ENCODE measurements around the gene KCTD20. TPM values are rescaled to one million over a fixed set of nuclear protein-coding genes. Genes with fewer than 3 reads are reported as not detected.

Gene KCTD20
- total and polyA plus RNA-seq, 2 of the 13 experiments (the other 11 are each of a cell fraction or from before 2014, with no cell fraction given) = 52.7 to 67.1 TPM

DNA sequence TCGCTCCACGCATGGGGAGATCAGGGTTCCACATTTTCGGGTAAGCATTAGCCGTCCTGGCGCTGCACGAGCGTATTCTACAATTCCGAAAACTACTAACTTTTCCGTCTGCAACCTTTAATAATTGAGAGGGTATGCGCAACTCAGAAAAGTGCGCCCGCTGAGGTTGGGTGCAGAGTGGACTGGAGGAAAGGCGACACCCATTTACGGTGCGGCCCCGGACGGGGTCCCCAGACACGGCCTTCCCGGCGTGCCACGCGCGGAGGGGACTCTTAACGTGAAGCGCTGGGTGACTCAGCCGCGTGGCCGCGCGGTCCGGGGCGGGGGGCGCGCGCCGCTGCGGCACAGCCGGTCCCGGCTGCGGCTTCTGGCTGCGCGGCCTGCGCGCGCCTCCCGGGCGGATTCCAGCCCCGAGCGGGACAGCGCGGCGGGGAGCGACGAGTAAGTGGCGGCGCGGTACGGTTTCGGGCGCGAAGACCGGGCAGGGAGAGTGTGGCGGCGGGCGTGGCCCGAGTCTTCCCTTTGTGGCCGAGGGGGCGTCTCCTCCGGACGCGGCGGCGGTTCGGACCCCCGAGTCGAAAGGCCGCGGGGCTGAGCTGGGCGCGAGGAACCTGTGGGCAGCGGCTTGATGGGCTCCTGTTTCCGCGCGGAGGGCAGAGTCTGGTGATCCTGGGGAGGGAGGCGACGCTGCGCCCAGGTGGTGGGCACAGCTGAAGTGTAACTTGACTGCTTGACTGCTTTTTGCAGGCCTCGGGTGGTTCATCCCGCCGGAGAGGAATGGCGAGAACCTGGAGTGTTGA, at the start of gene KCTD20, which contains the start of gene PXT1 (continued):
- TF ChIP-seq ZNF747 (CRISPR knock-in tag; IDR thresholded peaks at IDR 0.05; ENCODE audit: borderline replicate concordance) (peak; percentile 76; the same call in 1 of the 2 replicates), SMC3 (IDR thresholded peaks at IDR 0.05; ENCODE audit: low read length) (no peak), AHR (CRISPR knock-in tag; IDR thresholded peaks at IDR 0.05) (no peak), ZNF354B (CRISPR knock-in tag; IDR thresholded peaks at IDR 0.05) (no peak), ARHGAP35 (CRISPR knock-in tag; IDR thresholded peaks at IDR 0.05; ENCODE audit: borderline replicate concordance) (peak; percentile 90), FOXM1 (CRISPR knock-in tag; IDR thresholded peaks at IDR 0.05) (no peak; the same call in 1 of the 2 replicates), ZNF292 (CRISPR knock-in tag; IDR thresholded peaks at IDR 0.05; ENCODE audit: borderline replicate concordance, low read depth) (no peak), ARNTL (CRISPR knock-in tag; IDR thresholded peaks at IDR 0.05) (no peak; the same call in none of the 2 replicates), KLF15 (CRISPR knock-in tag; IDR thresholded peaks at IDR 0.05; ENCODE audit: borderline replicate concordance) (no peak), SOX6 (IDR thresholded peaks at IDR 0.05) (no peak), SOX6 (CRISPR knock-in tag; IDR thresholded peaks at IDR 0.05) (peak; percentile 55), ELF1 (CRISPR knock-in tag; IDR thresholded peaks at IDR 0.05) (peak; percentile 60; the same call in 1 of the 2 replicates), ONECUT2 (CRISPR knock-in tag; IDR thresholded peaks at IDR 0.05) (peak; percentile 15; the same call in 1 of the 2 replicates), PHF21A (CRISPR knock-in tag; IDR thresholded peaks at IDR 0.05) (peak; percentile 70; the same call in 1 of the 2 replicates), TBX3 (IDR thresholded peaks at IDR 0.05; ENCODE audit: borderline replicate concordance) (no peak), RERE (CRISPR knock-in tag; IDR thresholded peaks at IDR 0.05; ENCODE audit: low read depth) (no peak)
- TF ChIP-seq, protein P1, sequence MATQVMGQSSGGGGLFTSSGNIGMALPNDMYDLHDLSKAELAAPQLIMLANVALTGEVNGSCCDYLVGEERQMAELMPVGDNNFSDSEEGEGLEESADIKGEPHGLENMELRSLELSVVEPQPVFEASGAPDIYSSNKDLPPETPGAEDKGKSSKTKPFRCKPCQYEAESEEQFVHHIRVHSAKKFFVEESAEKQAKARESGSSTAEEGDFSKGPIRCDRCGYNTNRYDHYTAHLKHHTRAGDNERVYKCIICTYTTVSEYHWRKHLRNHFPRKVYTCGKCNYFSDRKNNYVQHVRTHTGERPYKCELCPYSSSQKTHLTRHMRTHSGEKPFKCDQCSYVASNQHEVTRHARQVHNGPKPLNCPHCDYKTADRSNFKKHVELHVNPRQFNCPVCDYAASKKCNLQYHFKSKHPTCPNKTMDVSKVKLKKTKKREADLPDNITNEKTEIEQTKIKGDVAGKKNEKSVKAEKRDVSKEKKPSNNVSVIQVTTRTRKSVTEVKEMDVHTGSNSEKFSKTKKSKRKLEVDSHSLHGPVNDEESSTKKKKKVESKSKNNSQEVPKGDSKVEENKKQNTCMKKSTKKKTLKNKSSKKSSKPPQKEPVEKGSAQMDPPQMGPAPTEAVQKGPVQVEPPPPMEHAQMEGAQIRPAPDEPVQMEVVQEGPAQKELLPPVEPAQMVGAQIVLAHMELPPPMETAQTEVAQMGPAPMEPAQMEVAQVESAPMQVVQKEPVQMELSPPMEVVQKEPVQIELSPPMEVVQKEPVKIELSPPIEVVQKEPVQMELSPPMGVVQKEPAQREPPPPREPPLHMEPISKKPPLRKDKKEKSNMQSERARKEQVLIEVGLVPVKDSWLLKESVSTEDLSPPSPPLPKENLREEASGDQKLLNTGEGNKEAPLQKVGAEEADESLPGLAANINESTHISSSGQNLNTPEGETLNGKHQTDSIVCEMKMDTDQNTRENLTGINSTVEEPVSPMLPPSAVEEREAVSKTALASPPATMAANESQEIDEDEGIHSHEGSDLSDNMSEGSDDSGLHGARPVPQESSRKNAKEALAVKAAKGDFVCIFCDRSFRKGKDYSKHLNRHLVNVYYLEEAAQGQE (IDR thresholded peaks at IDR 0.05; ENCODE audit: borderline replicate concordance in 1 of 2, low read depth in 1 of 2, low read length in 2 of 2) = peak in 1 of 2 experiments; percentile 68; a peak in 1 of 4 replicates

All from HepG2 (cell line).